Spleen (tissue), 11 donors: ENCODE data around the gene RFX5. TPM values are rescaled to one million over a fixed set of nuclear protein-coding genes. Genes with fewer than 3 reads are reported as not detected.

ENCODE experiments used
- DNase-seq: peaks from one replicate; pipeline ENCODE4 v3.0.0-alpha.2; 2020
- H3K27ac ChIP-seq, 8 donors: fragments of 200-600 bp; sonication (generic) in 7 of 8; 1 replicate in 4 of 8; 2 replicates in 4 of 8; pipeline versions ENCODE4 v1.5.0 to v1.8.0; 2016 to 2021; ENCODE audit warnings: inconsistent platforms in 4 of 8, mild to moderate bottlenecking in 4 of 8, moderate library complexity in 1 of 8
- H3K27me3 ChIP-seq, 7 donors: fragments of 200-600 bp; sonication (generic) in 6 of 7; replicated peaks in 1 of 7; 1 replicate in 4 of 7; 2 replicates in 3 of 7; pipeline versions ENCODE4 v1.5.0 to v1.8.0; 2016 to 2021; ENCODE audit warnings: inconsistent platforms in 3 of 7, mild to moderate bottlenecking in 1 of 7
- H3K36me3 ChIP-seq, 6 donors: fragments of 200-600 bp; sonication (generic) in 5 of 6; 1 replicate in 4 of 6; 2 replicates in 2 of 6; pipeline versions ENCODE4 v1.5.0 to v1.8.0; 2016 to 2021; ENCODE audit warnings: inconsistent platforms in 2 of 6
- H3K4me1 ChIP-seq, 6 donors: fragments of 200-600 bp; sonication (generic) in 5 of 6; 1 replicate in 3 of 6; 2 replicates in 3 of 6; pipeline versions ENCODE4 v1.5.0 to v1.8.0; 2016 to 2021; ENCODE audit warnings: inconsistent platforms in 3 of 6
- H3K4me3 ChIP-seq, 8 donors: fragments of 200-600 bp; sonication (generic) in 7 of 8; 1 replicate in 4 of 8; 2 replicates in 4 of 8; pipeline versions ENCODE4 v1.5.0 to v1.8.0; 2016 to 2021; ENCODE audit warnings: inconsistent platforms in 4 of 8, mild to moderate bottlenecking in 4 of 8, moderate library complexity in 2 of 8
- H3K9me3 ChIP-seq, 8 donors: fragments of 200-600 bp; sonication (generic) in 7 of 8; 1 replicate in 4 of 8; 2 replicates in 4 of 8; pipeline versions ENCODE4 v1.5.0 to v1.8.0; 2016 to 2021; ENCODE audit warnings: inconsistent platforms in 4 of 8
- POLR2A ChIP-seq, 3 donors: fragments of 450-650 bp; IDR thresholded peaks; one replicate each; pipeline ENCODE4 v1.5.1; 2017; ENCODE audit warnings: antibody characterized with exemption in 3 of 3, mild to moderate bottlenecking in 1 of 3
- POLR2AphosphoS5 ChIP-seq, 3 donors: sonication (generic); formaldehyde crosslinking; IDR thresholded peaks; one replicate each; pipeline ENCODE4 v1.5.1; 2017; ENCODE audit warnings: antibody characterized with exemption in 3 of 3
- whole genome bisulfite sequencing, 5 donors: extraction: QIAGEN DNeasy Blood & Tissue Kit in 3 of 5; methylation state at CpG; one replicate each; pipeline versions ENCODE4 v1.1.5 to v1.1.7; 2013 to 2018; 5-methylcytosine and 5-hydroxymethylcytosine counted together
- intact Hi-C: fragments of 100-400 bp; cut with DNase I; formaldehyde crosslinking; loops from one replicate; pipeline ENCODE4 v1.15.0; 2023; ENCODE audit warnings: low total_unique reads
- polyA plus RNA-seq, 3 donors: library from polyadenylated mRNA; stranded (reverse); fragments of 200-250 nt; gene quantifications; one replicate each; pipeline ENCODE4 v1.2.1, GENCODE V29; 2013
- total RNA-seq, 7 donors: library from RNA; depleted of rRNA in 3 of 7; stranded (reverse); fragments of >200 nt in 3 of 7; fragmentation: NEBNext Ultra II Directional in 4 of 7; extraction: Animal tissue kit (Norgen Biotek cat#: 25700) in 4 of 7; gene quantifications; one replicate each; pipeline versions ENCODE4 v1.1.0 to v1.2.1, GENCODE V29; 2016 to 2021
- TF ChIP-seq, protein P1 (sequence below), 11 experiments: fragments of 200-600 bp in 7 of 11; fragments of 450-650 bp in 4 of 11; sonication (generic) in 4 of 11; IDR thresholded peaks in 8 of 11; conservative IDR thresholded peaks in 3 of 11; 1 replicate in 7 of 11; 2 replicates in 4 of 11; pipeline versions ENCODE4 v1.4.0 to v1.8.0; 2016 to 2021; ENCODE audit warnings: antibody characterized with exemption in 11 of 11, inconsistent platforms in 4 of 11, mild to moderate bottlenecking in 1 of 11
- donor health status: healthy with polysubstance abuse.
- donor health status: DM: no; HTN: no; CAD: no; lungs with moderate emphysema.
- donor health status: DM: no; HTN: no; CAD: no.
- donor health status: Bipolar disorder and iron deficiency.
- donor health status: healthy.
- donor health status: DM: no; HTN: no; CAD: no.
- donor health status: DM: yes; HTN: yes; CAD: no.

RFX5 gene
- total and polyA plus RNA-seq, 10 donors, result 30.8 to 96.1 (median 86.8) TPM

DNA sequence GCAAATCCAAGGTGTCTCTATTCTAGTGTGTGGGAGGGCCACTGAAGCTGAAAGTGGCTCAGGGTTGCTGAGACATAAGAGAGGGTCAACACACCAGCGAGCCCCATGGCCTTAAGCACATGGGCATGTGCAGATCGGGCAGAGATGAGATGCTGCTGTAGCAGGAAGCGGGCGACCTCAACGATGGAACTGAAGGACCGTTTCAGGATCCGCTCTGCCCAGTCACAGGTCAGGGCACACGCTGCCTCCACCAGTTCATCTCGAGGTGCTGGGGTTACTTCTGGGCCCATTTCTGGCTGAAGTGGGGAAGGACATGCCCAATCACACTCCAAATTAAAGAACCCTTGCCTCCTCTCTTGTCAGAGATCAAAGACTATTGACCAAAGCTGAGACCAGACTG lies 3.5 kb downstream of the RFX5 start:
- H3K4me1 ChIP-seq, result peaks cover 21 to 81% (median 51%) of the 10 kb centered on the region in 6 donors
- no peaks in the 10 kb centered on the region for H3K9me3 ChIP-seq
- no peak for DNase-seq
- no peak for TF ChIP-seq POLR2A (IDR thresholded peaks at IDR 0.05)
- TF ChIP-seq, protein P1, sequence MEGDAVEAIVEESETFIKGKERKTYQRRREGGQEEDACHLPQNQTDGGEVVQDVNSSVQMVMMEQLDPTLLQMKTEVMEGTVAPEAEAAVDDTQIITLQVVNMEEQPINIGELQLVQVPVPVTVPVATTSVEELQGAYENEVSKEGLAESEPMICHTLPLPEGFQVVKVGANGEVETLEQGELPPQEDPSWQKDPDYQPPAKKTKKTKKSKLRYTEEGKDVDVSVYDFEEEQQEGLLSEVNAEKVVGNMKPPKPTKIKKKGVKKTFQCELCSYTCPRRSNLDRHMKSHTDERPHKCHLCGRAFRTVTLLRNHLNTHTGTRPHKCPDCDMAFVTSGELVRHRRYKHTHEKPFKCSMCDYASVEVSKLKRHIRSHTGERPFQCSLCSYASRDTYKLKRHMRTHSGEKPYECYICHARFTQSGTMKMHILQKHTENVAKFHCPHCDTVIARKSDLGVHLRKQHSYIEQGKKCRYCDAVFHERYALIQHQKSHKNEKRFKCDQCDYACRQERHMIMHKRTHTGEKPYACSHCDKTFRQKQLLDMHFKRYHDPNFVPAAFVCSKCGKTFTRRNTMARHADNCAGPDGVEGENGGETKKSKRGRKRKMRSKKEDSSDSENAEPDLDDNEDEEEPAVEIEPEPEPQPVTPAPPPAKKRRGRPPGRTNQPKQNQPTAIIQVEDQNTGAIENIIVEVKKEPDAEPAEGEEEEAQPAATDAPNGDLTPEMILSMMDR (IDR thresholded peaks at IDR 0.05 in 8 of 11, conservative IDR thresholded peaks at IDR 0.05 in 3 of 11), result no peak
- no peak for TF ChIP-seq POLR2AphosphoS5 (IDR thresholded peaks at IDR 0.05)
- 70 to 78% (median 72%) methylated on average over 9 of the region's 9 CpGs for WGBS, 5 donors
- H3K36me3 ChIP-seq, result peaks cover 0 to 48% (median 37%) of the 10 kb centered on the region in 6 donors
- no peaks in the 10 kb centered on the region for H3K27me3 ChIP-seq
- intact Hi-C loops, result loop anchor here (10.0 kb wide), 1 partner anchor 59 kb away; the partner anchor contains the start of gene ZNF687
- peak overlapping the region in 2 of 8 donors; percentile 30 to 65 for H3K27ac ChIP-seq
- H3K4me3 ChIP-seq, result no peak overlapping the region

DNA sequence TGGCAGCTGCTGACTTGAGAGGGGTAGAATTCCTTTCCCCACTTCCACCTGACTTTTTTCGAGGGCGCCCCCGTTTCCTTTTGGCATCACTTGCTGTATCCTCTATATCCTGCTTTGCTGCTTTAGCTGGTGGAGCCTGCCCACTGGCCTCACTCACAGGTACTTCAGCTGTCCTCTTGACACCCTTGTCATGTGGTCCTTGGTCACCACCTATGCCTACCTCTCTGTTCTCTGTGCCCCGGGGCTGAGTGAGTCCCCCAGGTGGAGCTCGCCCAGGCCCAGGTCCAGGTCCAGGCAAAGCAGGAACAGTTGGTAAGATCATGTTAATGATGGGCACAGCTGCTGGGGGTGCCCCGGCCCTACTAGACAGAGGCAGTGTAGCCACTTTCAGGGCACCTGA lies 4.5 kb downstream of the RFX5 start:
- H3K4me3 ChIP-seq, result no peak overlapping the region
- no peaks in the 10 kb centered on the region for H3K27me3 ChIP-seq
- no peak for DNase-seq
- no peaks in the 10 kb centered on the region for H3K9me3 ChIP-seq
- H3K4me1 ChIP-seq, result peaks cover 16 to 73% (median 43%) of the 10 kb centered on the region in 6 donors
- H3K27ac ChIP-seq, result peak overlapping the region in 3 of 8 donors; percentile 65 to 69 (median 66)
- H3K36me3 ChIP-seq, result peaks cover 0 to 48% (median 37%) of the 10 kb centered on the region in 6 donors
- intact Hi-C loops, result loop anchor here (10.0 kb wide), 1 partner anchor 58 kb away; the partner anchor contains the start of gene ZNF687
- 76 to 90% (median 82%) methylated on average over 6 of the region's 6 CpGs for WGBS, 5 donors
- no peak for TF ChIP-seq POLR2A (IDR thresholded peaks at IDR 0.05)

DNA sequence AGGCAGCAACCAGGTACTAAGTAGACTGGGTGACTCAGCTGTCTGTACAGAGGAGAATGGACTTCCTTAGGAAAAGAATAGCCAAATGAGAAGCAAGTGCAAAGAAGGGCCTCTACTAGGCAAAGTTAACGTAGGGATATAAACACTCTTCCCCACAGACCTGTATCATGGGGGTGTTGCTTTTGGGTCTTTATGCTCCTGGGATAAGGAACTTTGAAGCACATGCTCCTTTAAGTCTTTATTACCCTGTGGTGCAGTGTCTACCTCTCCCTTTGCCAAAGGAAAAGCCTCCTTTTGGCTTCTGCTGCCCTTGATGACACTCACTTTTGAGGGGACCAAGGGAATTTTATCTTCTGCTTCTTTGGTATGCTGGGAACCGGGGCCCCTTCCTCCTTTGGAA lies 5.0 kb downstream of the RFX5 start:
- DNase-seq, result no peak
- Histone ChIP-seq H3K27ac (peak overlapping the region in 5 of 8 donors; percentile 20 to 69 (median 65)), H3K36me3 (peaks cover 0 to 48% (median 37%) of the 10 kb centered on the region in 6 donors), H3K9me3 (no peaks in the 10 kb centered on the region), H3K4me1 (peaks cover 15 to 71% (median 42%) of the 10 kb centered on the region in 6 donors), H3K4me3 (no peak overlapping the region), H3K27me3 (no peaks in the 10 kb centered on the region)
- intact Hi-C loops, result loop anchor here (10.0 kb wide), 1 partner anchor 57 kb away; the partner anchor contains the start of gene ZNF687
- 78 to 90% (median 85%) methylated on average over 2 of the region's 2 CpGs for WGBS, 5 donors
- TF ChIP-seq POLR2AphosphoS5 (IDR thresholded peaks at IDR 0.05) (no peak), POLR2A (IDR thresholded peaks at IDR 0.05) (no peak)

DNA sequence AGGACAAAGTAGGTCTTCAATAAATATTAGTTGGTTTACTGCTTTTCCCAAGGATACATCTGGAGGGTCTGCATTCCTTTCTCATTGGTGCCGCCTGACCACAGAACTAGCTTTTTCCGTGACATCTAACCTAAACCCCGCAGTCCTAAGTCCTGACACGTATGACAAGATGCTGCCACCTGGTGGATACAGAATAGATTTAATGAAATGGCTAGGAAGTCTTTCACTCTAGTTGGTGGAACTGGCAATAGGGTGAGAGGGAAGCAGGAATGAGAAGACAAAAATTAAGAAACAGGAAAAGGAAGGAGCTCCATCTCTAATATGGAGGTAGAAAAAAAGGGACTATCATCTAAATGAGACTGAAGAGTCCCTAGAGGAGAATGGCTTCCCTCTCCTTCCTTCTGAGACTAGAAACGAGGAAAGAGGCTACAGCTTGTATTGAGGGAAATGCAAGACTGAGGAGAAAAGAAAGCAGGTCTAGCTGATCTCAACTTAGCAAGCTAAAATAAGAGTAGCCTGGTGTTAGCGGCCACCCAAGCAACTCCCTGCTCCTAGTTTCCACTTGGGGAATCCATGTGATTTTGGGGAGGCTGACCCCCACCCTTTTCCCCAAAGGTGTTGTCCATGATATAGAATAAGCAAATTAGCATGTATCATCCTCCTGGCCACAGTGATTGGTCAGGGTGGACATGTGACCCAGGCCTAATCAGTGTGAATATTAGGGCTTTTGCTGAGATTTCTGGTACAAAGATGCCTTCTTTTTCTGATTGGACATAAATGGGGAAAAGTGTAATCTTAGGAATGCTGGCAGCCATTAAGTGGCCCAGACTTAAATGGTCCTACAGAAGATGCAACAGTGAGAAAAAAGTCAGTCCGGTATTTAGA lies 5.9 kb downstream of the RFX5 start:
- Histone ChIP-seq H3K27me3 (no peaks in the 10 kb centered on the region), H3K27ac (peak overlapping the region; percentile 35 to 69 (median 60)), H3K9me3 (no peaks in the 10 kb centered on the region), H3K4me1 (peaks cover 13 to 65% (median 36%) of the 10 kb centered on the region in 6 donors), H3K36me3 (peaks cover 0 to 48% (median 37%) of the 10 kb centered on the region in 6 donors), H3K4me3 (no peak overlapping the region)
- 29 to 37% (median 34%) methylated on average over 7 of the region's 7 CpGs for WGBS, 5 donors
- TF ChIP-seq, protein P1 (IDR thresholded peaks at IDR 0.05 in 8 of 11, conservative IDR thresholded peaks at IDR 0.05 in 3 of 11), result peak; percentile 51 to 83 (median 76)
- no peak for TF ChIP-seq POLR2A (IDR thresholded peaks at IDR 0.05)
- TF ChIP-seq POLR2AphosphoS5 (IDR thresholded peaks at IDR 0.05), result peak in 1 of 3 donors; percentile 67
- intact Hi-C loops, result loop anchor here (10.0 kb wide), 1 partner anchor 56 kb away; the partner anchor contains the start of gene ZNF687
- DNase-seq, result no peak

DNA sequence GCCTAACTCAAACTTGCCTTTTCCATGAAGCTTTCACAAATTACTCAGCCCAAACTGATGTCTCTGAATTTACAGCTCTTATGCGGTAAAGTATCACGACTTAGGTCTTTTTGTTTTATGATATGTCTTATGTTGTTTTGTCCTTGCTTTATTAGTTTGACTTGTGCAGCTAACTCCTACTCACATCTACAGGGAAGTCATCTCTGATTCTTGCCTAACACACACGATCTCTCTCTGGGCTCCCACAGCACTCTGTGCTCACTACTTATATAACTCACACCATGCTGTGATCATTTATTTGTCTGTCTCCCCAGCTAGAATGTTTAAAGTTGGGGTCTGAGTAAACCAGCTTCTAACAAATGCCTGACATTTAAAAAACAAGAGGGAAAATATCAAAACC lies 10.5 kb downstream of the RFX5 start:
- TF ChIP-seq POLR2AphosphoS5 (IDR thresholded peaks at IDR 0.05), result no peak
- TF ChIP-seq, protein P1 (IDR thresholded peaks at IDR 0.05 in 8 of 11, conservative IDR thresholded peaks at IDR 0.05 in 3 of 11), result no peak
- TF ChIP-seq POLR2A (IDR thresholded peaks at IDR 0.05), result no peak
- H3K4me1 ChIP-seq, result peaks cover 8 to 19% (median 11%) of the 10 kb centered on the region in 6 donors

More for the DNA sequence above, 10.5 kb downstream of the RFX5 start:
- WGBS, 5 donors, result 90 to 96% (median 91%) methylated on average over 3 of the region's 3 CpGs
- H3K9me3 ChIP-seq, result no peaks in the 10 kb centered on the region
- peaks cover 0 to 4% (median under 1%) of the 10 kb centered on the region in 6 donors for H3K36me3 ChIP-seq
- no peak overlapping the region for H3K27ac ChIP-seq
- no peak for DNase-seq
- H3K27me3 ChIP-seq, result no peaks in the 10 kb centered on the region
- intact Hi-C loops, result no loop called here
- H3K4me3 ChIP-seq, result no peak overlapping the region
